ENCODE measurements around the gene TNFSF18. TPM values are rescaled to one million over a fixed set of nuclear protein-coding genes. Genes with fewer than 3 reads are reported as not detected.

The TNFSF18 gene
- total and polyA plus RNA-seq, 3 donors from 2014 or later: 0.16 to 0.43 (median 0.16) TPM

DNA sequence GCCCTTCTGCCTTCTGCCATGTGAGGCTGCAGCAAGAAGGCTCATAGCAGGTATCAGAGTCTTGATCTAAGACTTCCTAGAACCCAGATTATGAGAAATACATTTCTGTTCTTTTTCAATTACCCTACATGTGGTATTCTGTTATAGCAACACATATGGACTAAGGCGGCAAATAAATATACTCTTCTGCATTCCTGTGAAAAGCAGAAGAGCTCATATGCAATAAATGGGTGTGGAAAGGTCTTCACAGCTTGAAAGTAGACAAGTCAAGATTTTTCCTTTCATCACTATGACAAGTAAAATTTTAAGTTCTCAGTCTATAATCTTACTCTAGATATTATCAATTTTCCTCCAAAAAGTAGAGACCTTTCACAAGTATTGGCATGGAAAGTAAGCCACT lies 36.6 kb downstream of the TNFSF18 start:
- DNase-seq: no peak
- Histone ChIP-seq H3K9me3 (no peaks in the 10 kb centered on the region), H3K27me3 (no peaks in the 10 kb centered on the region), H3K4me3 (no peak overlapping the region), H3K36me3 (ENCODE audit: low read depth, missing control alignments) (no peaks in the 10 kb centered on the region), H3K27ac (no peak overlapping the region), H3K4me1 (peaks cover 12% of the 10 kb centered on the region)
- intact Hi-C loops (cut with DNase I; ENCODE audit: low total_unique reads): no loop called here
- no peak for TF ChIP-seq POLR2A (IDR thresholded peaks at IDR 0.05)
- WGBS, 2 donors: 86 to 95% methylated on average over 1 of the region's 1 CpG

GRCh38 chr1:173012126-173012525 lies 38.6 kb downstream of the TNFSF18 start:
- Histone ChIP-seq H3K27ac (no peak overlapping the region), H3K36me3 (ENCODE audit: low read depth, missing control alignments) (no peaks in the 10 kb centered on the region), H3K4me1 (peaks cover 12% of the 10 kb centered on the region), H3K9me3 (no peaks in the 10 kb centered on the region), H3K27me3 (no peaks in the 10 kb centered on the region), H3K4me3 (no peak overlapping the region)
- intact Hi-C loops (cut with DNase I; ENCODE audit: low total_unique reads): no loop called here
- WGBS, 2 donors: 79 to 86% methylated on average over 1 of the region's 1 CpG
- TF ChIP-seq POLR2A (IDR thresholded peaks at IDR 0.05): no peak
- no peak for TF ChIP-seq CTCF (IDR thresholded peaks at IDR 0.05)
- DNase-seq: no peak

GRCh38 chr1:173009597-173009996 lies 41.1 kb downstream of the TNFSF18 start:
- DNase-seq: no peak
- intact Hi-C loops (cut with DNase I; ENCODE audit: low total_unique reads): no loop called here
- Histone ChIP-seq H3K9me3 (no peaks in the 10 kb centered on the region), H3K27ac (no peak overlapping the region), H3K27me3 (no peaks in the 10 kb centered on the region), H3K4me1 (no peaks in the 10 kb centered on the region), H3K36me3 (ENCODE audit: low read depth, missing control alignments) (no peaks in the 10 kb centered on the region), H3K4me3 (no peak overlapping the region)
- WGBS, 2 donors: 64 to 76% methylated on average over 1 of the region's 1 CpG
- no peak for TF ChIP-seq POLR2A (IDR thresholded peaks at IDR 0.05)
- no peak for TF ChIP-seq CTCF (IDR thresholded peaks at IDR 0.05)

GRCh38 chr1:173005196-173005864 lies 45.4 kb downstream of the TNFSF18 start:
- Histone ChIP-seq H3K27me3 (no peaks in the 10 kb centered on the region), H3K4me1 (no peaks in the 10 kb centered on the region), H3K27ac (no peak overlapping the region), H3K9me3 (no peaks in the 10 kb centered on the region), H3K36me3 (ENCODE audit: low read depth, missing control alignments) (no peaks in the 10 kb centered on the region), H3K4me3 (no peak overlapping the region)
- intact Hi-C loops (cut with DNase I; ENCODE audit: low total_unique reads): no loop called here
- DNase-seq: no peak
- TF ChIP-seq CTCF (IDR thresholded peaks at IDR 0.05) (no peak), POLR2A (IDR thresholded peaks at IDR 0.05) (no peak)
- WGBS, 2 donors: 67 to 69% methylated on average over 2 of the region's 2 CpGs

- 70 to 72% methylated on average over 6 of the region's 6 CpGs for WGBS, 2 donors
- Histone ChIP-seq H3K4me1 (no peaks in the 10 kb centered on the region), H3K27ac (no peak overlapping the region), H3K9me3 (no peaks in the 10 kb centered on the region), H3K4me3 (no peak overlapping the region), H3K36me3 (ENCODE audit: low read depth, missing control alignments) (no peaks in the 10 kb centered on the region), H3K27me3 (no peaks in the 10 kb centered on the region)
- no peak for DNase-seq
- intact Hi-C loops (cut with DNase I; ENCODE audit: low total_unique reads): no loop called here
- TF ChIP-seq POLR2A (IDR thresholded peaks at IDR 0.05) (no peak), CTCF (IDR thresholded peaks at IDR 0.05) (no peak)
These were observed 47.6 kb downstream of the TNFSF18 start for GRCh38 chr1:173002891-173003838.

All from testis (tissue), 3 donors.